Middle frontal gyrus (tissue), 1 donor: ENCODE data around the gene CARM1.
"Not testable (repeated sequence)": the region's sequence is repeated elsewhere in the genome, so short reads cannot be mapped to it uniquely, and the experiment has no call there.

ENCODE experiments used
- DNase-seq: peaks from one replicate; pipeline ENCODE4 v3.0.0-alpha.2; 2015; ENCODE audit warnings: low spot score; ENCODE audit errors: extremely low spot score

The CARM1 gene

DNA sequence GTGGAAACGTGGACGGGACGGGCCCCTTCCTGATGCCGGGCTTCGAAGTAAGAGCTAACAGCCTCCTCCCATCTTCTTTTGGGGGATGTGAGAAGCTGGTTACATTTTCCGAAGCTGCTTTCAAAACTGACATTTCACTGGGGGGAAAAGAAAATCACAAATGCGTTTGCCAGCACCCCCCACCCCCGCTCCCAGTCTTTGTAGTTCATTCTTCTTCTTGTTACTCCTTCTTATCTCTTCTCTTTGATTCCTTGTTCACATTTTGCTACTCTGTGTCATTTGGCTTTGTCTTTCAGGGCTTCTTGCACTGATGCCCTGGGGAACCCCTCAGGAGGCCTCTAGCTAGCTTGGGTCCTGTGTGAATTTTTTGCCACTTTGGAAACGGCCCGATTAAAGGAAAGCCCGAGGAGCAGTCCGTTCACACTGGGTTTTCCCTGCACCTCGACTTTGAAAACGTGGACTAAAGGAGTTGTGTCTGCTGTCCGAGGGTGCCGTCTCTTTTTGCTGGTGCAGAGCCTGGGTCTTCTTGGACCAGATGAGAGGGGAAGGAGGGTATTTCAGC, 1.3 kb downstream of the CARM1 start:
- no peak for DNase-seq

DNA sequence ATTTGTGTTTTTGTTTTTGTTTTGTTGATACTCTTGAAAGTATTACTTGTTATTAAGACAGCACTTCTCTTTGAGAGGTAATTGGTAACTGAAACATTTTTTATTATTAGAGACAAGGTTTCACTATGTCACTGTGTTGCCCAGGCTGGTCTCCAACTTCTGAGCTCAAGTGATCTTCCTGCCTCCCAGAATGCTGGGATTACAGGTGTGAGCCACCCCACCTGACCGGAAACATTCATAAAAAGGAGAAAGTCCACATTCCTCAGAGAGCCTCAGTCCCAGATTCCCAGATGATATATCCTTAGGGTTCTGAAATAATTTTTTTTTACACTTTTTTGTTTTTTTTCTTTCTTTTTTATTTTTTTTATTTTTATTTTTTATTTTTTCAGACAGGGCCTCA, 2.7 kb downstream of the CARM1 start:
- no peak for DNase-seq

DNA sequence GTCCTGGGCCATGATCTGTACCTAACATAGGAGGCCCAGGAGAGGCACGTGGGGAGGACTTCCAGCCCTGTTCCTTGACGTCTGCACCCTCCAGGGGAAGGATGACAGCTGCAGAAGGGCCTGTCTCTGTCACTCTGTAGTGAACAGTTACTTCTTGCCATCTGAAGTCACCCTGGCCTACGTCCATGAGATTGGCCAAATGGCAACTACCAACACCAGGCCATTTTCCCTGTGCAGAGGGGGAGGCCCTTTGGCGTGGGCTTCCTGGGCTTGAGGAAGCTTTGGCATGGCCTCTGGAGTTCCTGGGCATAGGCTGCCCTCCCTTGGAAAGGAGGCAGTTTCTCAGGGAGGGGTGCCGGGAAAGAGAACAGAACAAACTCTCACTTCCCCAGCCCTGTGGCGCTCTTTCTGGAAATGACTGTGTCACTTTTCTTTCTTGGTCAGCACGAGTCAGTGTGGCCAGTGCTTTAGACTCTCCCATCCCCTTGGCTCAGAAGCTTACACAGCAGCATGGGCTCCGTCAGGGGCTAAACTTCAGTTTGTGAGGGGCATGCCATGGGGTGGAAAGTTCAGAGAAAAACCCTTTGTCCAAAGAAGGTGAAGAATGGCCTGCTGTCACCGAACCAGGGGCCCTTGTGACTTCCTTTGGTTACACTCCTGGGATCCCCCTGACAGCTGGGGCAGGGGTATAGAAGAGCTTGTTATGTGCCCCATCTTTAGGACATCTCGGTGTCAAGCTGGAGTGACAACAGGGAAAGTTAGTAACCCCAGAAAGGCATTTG, 5.3 kb downstream of the CARM1 start:
- no peak for DNase-seq

DNA sequence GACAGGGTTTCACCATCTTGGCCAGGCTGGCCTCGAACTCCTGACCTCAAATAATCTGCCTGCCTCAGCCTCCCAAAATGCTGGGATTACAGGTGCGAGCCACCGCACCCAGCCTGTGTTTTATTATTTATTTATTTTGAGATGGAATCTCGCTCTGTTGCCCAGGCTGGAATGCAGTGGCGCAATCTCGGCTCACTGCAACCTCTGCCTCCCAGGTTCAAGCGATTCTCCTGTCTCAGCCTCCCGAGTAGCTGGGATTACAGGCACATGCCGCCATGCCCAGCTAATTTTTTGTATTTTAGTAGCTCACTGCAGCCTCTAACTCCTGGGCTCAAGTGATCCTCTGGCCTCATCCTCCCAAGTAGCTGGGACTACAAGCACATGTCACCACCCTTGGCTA, 6.3 kb downstream of the CARM1 start:
- DNase-seq = not testable (repeated sequence)

DNA sequence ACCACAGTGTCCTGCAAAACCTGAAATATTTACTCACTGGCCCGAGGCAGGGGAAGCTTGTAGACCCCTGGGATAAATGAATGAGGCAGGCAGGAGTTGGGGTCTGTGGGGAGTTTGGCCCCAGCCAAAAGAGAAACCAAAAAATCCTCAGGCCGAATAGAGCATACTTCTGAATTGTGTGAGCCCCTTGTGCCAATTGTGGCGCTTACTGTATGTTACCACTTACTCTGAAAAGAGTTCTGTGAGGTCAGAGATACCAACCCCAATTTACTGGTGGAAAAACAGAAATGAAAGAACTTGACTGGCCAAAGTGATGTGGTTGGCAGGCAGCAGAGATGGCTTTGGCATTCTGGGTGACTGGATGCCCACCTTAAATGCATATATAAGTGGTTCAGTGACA, 6.9 kb downstream of the CARM1 start:
- DNase-seq = no peak

DNA sequence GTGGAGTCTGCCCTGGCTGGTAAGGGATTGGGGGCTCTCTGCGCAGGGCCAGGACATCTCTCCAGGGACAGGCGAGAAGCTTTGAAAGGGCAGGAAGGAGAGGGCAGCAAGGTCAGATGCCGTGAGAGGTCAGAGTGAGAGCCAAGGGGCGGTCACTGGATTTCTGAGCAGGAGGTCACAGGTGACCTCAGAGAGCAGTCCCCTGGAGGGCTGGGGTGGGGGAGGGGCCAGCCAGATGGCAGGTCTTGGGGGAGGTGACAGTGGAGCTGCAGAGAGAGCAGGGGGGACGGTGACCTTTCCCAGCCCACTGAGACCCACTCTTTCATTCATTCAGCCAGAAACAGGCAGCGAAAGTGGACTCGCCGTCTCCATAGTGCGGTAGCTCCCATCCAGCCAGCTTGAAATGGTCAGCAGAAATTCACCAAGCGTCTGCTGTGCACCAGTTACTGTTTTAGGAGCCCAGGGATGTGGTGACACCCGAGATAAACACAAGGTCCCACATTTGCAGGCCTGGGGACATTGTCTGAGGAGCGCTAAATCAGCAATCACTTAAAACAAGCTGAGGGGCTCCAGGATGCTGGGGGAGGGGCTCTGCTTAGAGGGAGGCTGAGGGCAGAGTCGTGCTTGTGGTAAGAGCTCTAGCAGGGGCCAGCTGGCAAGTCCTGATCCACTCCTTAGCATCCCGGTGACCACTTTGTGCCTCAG, 10.2 kb downstream of the CARM1 start:
- no peak for DNase-seq

DNA sequence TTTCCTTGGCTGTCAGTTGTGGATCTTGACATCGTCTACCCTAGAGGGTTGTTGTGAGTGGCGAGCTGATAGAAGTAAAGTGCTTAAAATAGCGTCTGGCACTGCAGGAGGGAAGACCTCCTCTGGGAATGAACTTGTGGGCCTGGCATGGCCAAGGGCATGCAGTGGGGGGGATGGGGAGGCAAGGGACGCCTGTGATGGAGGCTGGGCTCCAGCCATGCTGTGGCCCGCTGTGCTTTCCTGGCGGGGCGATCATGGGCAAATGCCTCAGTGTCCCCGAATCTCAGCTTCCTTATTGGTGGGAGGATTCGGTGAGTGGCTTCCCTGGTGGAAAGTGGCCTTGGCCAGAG, 10.7 kb downstream of the CARM1 start:
- DNase-seq = no peak

DNA sequence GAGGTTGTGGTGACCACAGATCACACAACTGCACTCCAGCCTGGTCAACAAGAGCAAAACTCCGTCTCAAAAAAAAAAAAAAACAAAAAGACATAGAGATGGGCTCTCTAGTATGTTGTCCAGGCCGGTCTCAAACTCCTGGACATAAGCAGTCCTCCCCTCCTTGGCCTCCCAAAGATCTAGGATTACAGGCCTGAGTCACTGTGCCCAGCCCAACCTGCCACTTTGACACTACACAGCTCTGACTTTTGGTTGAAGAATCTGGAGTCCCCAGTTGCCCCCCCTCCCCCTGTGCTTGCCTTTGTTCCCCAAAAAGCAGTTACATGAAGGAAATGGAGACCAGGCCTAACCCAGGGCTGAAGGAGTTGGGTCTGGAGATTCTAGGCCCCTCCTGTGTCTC, 12.9 kb downstream of the CARM1 start:
- no peak for DNase-seq

DNA sequence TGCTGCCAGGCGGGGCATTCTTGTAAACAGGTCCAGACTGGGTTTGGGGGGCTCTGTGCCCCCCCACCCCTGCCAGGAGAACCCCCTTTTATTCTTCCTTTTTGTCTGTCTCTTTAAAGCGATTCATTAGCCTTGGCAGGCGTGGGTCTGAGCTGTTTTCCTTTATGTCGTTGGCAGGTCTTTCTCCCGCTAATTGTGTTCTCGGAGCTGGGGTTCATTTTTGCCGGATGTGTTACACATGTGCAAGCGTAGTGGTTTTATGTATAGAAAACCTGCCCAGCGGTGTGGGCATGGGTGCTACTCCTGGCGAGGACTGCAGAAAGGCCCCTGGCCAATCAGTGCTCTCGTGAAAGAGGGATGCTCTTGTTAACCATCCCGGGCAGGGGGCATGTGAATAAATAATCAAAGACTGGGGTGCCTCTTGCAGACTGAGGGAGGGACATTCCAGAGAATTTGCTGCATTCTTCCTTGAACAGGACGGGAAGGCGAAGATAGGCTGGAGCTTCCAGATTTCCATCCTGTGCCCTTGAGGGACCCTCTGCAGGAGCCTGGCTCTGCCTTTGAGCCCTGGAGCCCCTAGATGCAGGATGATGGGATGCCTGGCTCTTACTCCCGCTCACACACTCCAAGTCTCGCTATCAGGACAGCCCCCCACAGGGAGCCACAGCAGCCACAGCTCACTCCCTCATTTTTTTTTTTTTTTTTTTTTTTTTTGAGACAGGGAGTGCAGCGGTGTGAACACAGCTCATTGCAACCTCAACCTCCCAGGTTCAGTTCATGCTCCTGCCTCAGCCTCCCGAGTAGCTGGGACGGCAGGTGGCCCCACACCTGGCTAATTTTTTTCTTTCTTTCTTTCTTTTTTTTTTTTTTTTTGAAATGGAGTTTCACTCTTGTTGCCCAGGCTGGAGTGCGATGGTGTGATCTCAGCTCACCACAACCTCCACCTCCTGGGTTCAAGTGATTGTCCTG, 14.1 kb downstream of the CARM1 start:
- DNase-seq = no peak

DNA sequence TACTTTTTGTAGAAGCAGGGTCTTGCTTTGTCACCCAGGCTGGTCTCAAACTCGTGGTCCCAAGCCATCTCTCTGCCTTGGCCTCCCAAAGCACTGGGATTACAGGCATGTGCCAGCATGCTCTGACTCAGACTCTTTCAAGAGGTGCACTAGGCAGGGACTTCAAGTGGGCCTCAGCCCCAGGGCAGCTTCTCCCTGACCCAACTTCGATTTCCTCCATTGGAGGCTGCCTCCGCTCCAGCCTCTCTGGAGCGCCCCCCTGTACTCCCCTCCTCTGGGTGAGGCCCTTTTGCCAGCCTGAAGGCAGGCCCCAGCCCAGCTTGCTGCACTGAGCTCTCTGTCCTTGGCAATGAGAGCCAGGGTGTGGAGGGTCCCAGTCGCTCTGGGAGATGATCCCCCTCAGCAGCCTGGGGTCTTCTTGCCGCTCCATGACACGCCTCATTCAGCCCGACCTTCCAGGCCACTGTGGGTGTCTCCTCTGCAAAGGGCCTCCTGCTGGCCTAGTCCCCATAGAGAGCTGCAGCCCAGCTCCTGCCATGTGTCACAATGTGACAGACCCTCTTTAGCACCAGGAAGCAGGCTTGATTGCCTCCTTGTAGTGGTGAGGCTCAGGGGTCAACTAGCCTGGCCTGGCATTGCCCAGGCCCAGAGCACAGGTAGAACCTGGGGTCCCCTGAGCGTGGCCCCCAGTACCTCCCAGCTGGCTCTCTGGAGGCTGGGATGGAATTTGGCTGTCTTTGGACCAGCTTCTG, 16.4 kb downstream of the CARM1 start:
- no peak for DNase-seq

DNA sequence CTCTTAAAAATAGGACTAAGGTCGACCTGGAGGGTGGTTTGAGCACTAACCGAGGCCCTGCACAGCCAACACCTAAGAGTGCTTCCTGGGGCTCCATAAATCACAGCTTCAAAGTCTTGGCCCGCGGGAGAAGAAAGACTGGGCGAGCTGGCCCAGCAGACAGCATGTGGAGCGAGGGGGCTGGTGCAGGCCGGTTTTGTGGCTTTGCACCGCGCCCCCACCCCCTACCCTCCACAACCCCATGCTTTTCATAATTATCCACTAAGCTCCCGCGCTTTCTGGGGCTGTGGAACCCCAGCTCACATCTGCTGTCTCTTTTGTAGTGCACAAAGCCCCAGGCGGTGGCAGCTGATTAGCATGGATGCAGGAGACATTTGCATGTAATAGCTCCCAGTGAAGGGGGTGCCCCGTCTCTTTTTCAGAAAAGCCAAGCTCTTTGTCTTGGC, 17.1 kb downstream of the CARM1 start:
- DNase-seq = no peak

DNA sequence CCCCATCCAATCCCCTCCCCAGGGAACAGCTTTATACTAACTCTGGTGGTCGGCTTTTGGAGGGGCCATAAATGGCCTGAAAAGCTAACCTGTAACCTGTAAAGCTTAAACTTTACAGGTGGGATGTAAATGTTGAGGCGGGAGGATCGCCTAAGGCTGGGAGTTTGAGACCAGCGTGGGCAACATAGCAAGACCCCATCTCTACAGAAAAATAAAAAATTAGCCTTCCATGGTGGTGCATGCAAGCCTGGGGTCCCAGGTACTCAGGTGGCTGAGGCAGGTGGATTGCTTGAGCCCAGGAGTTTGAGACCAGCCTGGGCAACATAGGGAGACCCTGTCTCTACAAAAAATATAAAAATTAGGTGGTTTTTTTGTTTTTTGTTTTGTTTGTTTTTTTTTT, 18.5 kb downstream of the CARM1 start:
- no peak for DNase-seq

DNA sequence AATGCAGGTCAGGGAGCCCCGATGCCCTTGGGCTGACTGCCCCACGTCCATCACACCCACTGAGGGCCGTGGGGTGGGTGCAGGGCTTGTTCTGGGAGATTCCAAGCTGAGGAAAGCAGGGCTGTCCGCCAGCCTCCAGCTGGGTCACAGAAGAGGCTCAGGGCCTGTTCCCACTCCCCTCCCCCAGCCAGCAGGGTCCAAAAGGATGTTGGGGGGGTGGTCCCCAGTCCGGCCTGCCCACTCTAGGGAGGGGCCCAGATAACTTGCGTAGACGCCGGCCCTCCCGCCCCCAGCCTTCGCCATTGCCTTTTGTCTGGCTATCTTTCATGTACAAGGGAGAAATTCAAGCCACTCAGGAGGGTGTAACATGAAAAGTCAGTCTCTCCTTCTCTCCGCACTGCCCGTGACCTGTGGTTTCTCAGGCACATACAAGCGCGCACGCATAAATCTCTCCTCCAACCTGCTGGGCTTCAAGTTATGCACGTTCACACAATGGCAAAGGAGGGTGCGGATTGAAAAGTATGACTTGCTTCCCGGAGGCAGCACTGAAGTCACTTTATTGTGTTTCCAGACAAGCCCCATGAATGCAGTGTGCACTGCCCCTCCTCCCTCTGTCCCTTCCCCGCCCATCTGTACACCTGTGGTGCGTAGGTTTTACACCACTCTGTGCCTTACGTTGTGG, 20.2 kb downstream of the CARM1 start:
- no peak for DNase-seq

DNA sequence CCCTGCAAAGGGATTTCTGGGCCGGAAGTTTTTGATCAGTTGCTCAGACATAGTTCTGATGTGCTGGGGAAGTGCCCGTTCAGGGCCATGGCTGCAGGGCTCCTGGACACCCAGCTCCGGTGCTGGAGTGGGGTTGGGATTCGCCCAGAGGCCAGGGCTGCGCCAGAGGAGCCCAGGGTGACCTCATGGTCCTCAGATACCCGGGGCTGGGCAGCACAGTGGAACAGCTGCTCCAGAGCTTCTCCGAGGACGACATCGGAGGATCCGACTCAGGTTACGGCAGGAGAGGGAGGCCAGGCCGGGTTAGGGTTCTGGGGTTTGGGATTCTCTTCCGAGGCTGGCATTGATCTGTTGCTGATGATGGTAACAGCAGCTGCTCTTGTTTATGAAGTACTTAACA, 20.9 kb downstream of the CARM1 start:
- DNase-seq = no peak

DNA sequence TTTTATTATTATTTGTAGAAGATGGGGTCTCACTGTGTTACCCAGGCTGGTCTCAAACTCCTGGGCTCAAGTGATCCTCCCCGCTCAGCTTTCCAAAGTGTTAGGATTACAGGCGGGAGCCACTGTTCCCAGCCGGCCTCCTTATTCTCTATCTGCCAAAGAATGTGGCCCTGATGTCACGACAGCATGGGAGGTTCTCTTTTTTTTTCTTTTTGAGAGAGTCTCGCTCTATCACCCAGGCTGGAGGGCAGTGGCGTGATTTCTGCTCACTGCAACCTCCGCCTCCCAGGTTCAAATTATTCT, 23.5 kb downstream of the CARM1 start:
- no peak for DNase-seq

DNA sequence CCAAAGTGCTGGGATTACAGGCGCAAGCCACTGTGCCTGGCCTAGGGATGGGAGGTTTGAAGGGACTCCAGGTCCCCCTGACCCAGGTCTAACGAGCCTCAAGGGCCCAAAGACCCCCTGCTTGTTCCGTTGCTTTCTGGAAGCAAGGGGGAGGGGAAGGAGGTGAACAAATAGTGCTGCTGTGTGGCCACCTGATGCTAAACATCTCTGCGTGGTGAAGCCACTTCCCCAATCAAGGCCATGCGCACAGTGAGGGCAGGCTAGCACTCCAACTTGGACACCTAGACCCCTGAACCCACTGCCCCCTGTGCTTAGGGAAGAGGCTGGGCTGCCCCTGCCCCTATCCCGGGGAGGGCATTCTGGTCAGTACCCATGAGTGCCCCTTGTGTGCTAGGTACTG, 24.0 kb downstream of the CARM1 start:
- no peak for DNase-seq

DNA sequence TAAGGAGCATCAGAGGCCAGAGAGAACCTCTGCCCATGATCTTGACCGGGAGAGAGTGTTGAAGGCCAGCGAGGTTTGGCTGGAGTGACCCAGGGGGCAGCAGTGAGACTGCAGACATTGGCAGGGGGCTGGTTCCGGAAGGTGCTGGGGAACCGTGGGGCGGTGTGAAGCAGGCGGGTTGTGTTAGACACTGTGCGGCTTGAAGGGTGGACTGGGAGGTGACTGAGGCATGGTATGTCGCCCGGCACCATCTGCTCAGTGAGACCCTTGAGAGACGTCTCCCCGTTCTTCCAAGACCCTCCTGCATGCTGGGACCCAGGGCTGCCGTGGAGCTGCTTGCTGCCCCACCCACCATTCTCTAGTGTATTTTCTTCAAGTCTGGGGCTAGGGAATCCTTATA, 24.6 kb downstream of the CARM1 start:
- no peak for DNase-seq

DNA sequence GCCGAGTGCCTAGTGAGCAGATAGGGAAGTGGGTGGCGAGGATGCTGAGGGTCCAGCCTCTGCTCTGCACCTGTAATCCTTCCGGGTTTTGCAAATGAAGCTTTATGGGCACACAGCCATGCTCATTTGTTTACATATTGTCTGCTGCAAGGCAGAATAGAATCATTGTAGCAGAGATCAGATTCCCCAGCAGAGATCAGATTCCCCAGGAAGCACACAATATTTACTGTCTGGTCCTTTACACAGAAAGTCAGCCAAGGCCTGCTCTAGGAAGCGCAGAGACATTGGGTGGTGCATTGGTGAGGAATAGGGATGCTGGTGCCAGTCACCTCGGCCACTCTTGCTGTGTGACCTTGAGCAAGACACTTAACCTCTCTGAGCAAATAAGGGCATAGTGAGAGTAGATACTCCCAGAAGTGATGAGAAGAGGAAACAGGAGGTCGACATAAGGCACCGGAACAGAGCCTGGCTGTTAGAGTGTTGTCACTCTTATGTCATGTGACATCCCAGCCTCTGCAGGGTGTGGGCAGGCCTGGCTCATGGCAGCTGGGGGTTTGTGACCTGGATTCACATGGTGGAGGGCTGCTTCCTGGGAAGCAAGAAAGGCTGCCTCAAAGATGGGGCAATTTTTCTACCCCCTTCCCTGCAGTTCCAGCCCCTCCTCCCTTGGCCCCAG, 25.6 kb downstream of the CARM1 start:
- no peak for DNase-seq

DNA sequence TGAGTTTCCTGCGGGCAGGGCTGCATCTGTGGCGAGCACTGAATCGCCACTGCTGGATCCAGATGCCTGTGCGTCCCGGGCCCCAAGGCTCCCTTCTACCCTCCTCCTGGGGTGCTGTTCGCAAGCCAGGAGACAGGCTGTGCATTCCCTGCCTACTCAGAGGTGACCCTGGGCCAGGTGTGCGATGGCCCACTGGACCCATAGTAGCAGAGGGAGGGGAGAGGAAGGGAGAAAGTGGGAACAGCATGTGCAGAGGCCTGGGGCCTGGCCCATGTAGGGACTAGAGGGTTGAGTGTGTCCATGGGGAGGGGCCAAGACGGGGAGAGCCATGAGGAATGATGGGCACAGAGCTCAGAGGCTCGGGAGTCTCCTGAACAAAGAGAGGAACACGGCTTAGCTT, 27.3 kb downstream of the CARM1 start:
- no peak for DNase-seq

DNA sequence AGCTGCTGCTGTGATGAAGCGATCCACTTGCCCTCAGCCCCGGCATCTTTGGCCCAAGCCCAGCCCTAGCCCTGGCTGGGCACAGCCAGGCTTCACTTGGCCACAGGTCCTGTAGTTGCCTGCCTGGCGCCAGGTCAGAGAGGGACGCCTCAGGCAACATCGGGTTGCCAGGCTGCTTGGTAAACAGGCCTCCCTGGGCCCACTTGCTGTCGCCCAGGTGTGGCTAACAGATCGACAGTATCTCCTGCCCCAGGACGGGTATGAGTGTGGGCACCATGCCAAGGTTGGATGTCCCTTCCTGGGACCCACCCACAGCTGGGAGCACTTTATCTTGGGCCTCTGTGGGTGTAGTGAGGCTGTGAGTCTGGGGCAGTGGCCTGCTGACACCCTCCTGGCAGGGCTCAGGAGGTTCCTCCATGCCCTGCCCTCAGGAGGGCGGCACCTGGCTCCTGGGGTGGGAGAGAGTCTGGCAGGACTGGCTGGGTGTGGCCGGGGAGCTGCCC, 27.8 kb downstream of the CARM1 start:
- no peak for DNase-seq
